HG03442 (cell line): ENCODE results near the gene UST.

Experiments
- ATAC-seq: cut with Tn5 transposase; IDR thresholded peaks from one replicate; pipeline ENCODE4 v1.9.1; 2021; ENCODE audit warnings: mild to moderate bottlenecking, moderate library complexity; ENCODE audit not compliant: unreplicated experiment

UST gene, protein sequence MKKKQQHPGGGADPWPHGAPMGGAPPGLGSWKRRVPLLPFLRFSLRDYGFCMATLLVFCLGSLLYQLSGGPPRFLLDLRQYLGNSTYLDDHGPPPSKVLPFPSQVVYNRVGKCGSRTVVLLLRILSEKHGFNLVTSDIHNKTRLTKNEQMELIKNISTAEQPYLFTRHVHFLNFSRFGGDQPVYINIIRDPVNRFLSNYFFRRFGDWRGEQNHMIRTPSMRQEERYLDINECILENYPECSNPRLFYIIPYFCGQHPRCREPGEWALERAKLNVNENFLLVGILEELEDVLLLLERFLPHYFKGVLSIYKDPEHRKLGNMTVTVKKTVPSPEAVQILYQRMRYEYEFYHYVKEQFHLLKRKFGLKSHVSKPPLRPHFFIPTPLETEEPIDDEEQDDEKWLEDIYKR

DNA sequence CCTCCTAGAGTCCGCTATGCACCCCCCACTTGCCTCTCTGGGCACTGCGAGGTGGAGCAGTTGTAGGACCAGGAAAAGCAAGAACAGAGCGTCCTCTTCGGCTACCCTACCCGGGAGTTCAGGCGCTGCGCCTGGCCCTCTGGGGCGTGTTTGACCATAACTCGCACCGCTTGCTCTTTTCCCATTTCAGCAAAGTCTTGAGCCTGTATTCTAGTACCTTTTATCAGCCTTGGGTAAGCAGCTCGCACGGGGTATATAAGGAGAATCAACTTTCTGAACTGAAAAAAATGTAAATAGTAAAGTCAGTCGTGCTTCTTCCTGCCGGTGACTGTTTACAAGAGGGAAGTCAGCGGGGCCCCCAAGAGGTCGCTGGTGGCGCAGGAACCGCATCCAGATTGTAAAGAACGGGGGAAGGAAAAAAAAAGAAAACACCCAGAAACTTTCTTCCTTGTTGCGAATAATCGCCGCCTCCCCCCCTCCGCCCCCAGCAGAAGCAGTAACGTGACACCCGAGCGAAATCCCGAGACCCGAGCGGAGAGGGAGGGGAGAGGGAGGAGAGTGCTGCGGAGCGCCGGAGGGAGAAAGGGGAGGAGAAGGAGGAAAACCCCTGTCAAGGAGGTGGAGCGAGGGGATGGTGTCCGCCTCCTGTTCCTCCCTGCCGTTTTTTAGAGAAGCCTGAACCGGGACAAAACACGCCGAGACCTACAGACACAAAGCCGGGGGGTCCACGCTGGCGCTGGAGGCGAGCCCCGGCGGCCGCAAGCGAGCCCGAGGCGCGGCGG, at the start of gene UST:
UST (plus strand) TSS at position 668 of the 782 bp plus-strand sequence. CDS start 401 bp downstream, outside the sequence.
- no peak for ATAC-seq

DNA sequence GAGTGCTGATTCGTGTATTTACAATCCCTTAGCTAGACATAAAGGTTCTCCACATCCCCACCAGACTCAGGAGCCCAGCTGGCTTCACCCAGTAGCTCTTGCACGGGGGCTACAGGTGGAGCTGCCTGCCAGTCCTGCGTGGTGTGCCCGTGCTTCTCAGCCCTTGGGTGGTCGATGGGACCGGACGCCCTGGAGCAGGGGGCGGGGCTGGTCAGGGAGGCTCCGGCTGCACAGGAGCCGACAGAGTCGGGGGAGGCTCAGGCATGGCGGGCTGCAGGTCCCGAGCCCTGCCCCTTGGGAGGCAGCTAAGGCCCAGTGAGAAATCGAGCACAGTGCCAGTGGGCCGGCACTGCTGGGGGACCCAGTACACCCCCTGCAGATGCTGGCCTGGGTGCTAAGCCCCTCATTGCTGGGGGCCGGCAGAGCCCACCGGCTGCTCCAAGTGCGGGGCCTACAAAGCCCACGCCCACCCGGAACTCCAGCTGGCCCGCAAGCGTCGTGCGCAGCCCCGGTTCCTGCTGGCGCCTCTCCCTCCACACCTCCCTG, 48.9 kb upstream of the UST start:
- ATAC-seq = no peak

DNA sequence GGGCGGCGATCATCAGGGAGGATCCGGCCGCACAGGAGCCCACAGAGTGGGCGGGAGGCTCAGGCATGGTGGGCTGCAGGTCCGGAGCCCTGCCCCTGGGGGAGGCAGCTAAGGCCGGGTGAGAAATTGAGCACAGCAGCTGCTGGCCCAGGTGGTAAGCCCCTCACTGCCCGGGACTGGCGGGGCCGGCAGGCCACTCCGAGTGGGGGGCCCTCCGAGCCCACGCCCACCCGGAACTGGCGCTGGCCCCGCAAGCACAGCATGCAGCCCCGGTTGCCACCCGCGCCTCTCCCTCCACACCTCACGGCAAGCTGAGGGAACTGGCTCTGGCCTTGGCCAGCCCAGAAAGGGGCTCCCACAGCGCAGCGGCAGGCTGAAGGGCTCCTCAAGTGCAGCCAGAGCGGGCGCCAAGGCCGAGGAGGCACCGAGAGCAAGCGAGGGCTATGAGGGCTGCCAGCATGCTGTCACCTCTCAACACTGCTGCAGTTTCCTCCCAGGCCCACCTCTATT, 48.1 kb upstream of the UST start:
- ATAC-seq = no peak

DNA sequence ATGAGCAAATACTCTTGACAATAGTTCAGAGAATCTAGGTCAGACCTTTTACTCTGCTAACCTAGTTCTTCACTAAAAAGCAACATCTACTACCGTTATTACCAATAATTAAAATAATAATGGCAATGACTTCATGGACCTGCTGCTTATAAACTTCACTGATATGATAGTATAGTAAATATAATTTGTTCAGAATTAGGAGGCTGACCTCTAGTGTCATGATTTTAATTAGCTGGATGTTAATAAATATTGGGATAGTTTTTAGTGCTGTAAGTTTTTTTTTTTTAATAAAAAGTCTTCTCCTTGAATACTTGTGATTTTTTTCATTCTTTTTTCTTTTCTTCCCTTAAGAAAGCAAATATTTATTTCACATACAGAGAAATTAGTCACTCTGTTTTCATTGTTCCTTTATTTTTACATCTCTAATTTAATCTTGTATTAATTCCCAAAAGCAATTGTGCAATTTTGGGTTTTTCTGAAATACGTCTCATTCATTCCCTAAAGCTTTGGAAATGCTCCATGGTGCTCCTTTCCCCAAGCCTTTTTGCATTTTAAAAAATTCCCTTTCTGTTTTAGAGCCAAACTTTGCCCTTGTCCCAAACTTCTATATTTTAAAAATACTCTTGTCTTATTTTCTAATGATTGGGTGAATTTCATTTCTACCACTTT, 46.6 kb upstream of the UST start:
- no peak for ATAC-seq

DNA sequence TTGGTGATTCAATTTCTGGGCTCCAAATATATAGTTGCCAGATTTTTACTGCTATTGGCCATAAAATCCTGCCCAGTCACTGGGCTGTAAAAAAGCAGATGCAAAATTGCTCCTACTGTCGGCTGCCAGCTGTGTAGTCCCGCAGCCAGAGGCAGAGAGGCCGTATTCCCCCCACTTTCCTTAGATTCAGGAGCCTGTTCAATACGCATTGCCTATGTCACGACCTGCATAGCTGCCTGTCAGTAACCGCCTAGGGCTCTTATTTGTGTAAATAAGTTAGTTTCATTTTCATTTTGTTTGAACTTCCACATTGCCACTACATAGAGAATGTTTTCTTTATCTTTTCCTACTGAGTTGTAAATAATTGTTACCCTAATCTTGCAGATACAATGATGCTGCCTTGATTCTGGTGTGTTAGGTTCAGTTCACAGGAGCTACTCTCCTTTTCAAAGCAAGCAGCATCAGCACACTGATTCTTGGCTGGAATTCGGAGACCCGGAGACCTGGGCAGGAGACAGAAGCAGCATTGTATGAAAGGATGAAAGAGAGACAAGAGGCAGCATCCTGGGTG, 46.0 kb upstream of the UST start:
- peak; percentile 84 for ATAC-seq

DNA sequence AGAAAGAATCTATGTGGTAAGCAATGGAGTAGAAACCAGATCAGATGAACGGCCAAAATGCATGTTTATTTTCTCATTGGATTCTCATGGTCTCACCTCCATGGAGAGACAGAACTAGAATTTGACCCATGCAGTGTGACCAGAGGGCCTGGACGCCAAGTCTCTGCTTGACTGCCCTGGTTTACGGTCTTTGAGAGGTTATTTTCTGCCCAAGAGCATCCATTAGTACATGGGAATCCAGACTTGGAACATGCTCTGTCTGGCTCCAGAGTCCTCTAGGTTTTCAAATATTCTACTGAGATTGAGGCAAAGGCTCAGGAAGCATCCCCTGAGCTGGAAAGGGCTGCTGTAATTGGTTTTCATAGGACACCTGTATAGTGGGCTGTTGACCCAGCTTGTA, 45.5 kb upstream of the UST start:
- no peak for ATAC-seq

DNA sequence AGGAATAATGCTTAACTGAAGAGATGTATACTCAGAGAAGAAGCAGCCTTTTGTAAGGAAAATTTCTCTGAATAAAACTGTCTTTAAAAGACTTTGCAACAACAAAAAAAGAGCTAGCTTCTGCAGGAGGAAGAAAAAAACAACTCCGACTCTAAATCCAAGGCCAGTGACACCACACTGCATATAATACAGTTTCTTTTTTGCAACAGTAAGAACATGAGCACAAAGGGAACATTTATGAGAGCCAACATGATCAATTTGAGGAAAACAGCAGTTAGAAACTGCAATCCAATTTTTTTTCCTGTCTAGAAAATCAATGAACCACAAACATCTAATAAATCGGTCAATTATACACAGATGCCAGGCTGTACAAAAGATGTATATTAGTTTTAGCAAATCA, 42.9 kb upstream of the UST start:
- no peak for ATAC-seq

DNA sequence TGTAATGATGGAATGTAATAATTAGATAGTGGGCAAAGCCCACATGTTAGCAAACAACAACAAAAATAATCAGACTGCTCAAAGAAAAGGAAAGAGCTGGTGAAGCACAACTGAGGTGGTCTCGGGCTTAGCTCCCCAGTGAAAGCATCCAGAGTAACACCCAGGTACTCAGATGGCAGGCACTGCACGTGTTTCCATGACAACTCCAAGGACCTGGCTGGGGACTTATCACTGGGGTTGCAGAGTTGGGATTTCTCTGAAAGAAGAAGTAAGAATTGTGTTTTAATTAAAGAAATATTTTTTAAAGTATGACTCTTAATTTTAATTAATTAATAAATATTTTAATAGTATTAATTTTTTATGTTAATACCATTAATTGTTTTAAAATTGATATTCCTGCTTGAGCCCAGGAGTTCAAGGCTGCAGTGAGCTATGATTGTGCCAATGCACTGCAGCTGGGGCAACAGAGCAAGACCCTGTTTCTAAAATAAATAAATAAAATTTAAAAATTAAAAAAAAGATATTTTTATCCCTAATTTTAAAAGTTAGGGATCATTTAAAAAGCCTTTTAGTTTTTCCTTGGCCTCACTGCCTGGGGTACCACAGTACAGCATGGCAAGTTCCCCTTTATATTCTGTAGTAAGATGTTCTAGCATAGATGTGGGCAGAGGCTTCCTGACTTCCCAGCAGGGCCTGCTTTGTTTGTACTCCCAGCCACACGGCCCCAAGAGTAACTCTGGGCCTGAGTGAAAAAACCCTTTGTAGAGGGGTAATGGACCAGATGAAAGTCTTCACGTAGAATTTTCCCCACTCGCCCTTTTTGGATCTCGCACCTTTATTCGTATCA, 42.2 kb upstream of the UST start:
- no peak for ATAC-seq

DNA sequence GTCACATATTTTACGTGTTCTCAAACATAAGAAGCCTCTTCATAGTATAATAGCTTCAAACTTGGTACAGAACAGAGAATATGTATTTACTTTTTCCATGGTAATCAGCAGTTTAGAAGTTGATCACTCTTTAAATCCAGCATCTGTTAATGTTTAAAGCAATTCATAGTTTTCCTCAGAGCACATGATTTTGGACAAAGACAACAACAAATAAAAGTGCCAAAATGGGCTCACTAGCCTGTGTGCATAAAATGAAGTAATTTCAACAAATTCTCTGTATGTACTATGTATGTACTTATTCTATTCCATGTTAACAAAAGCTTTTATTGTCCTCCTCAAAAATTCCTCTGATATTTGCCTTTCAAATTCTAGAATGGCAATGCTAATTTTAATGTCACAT, 38.1 kb upstream of the UST start:
- ATAC-seq = no peak

DNA sequence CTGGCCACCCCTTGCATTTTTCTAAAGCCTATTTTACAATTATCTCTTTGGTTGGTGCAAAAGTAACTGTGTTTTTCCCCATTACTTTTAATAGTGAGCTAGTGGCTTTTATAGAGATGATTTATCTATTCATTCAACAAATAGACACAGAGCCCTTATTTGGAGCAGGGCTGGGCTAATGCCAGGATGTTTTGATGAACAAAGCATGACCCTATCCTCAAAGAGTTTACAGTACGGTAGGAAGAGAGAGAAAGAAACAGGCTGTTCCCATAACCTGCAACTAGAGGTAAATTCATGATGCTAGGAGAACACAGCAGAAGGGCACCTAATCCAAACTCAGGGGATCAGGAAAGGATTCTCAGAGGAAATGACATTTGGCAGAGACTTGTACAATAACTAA, 37.3 kb upstream of the UST start:
- ATAC-seq = no peak

DNA sequence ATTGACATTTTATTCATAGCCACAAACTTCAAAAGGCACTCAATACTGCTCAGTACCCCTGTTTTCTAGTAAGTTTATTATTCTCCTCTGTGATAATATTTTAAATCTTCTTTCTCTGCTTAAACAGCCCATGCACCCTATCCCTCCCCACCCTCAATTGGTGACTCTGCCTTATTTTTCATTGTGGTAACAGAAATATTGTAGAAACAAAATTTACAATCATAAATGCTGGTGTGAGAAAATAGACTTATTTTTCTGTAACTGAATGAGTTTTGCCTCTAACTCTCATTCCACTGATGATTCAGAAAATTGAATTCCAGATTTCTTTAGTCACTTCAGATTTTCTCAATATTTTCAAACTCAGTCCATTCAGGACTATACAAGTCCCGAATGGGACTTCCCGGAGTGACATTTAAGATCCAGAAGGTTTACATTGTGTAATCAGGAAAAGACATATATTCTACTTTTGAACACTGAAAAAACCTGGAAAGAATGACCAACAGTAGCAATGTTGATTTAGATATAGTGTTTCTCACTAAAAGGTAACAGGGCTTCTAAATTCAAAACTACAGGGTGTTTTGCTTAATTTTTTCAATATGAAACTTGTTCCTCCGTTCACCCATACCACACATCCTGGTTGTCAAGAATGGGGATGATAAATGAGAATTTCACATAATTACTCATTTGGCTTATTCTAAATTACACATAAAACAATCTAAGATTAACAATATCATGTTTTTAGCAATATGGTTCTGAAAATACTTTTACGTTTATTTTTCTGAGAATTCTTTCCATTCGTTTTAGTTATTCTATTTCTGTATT, 34.8 kb upstream of the UST start:
- no peak for ATAC-seq

DNA sequence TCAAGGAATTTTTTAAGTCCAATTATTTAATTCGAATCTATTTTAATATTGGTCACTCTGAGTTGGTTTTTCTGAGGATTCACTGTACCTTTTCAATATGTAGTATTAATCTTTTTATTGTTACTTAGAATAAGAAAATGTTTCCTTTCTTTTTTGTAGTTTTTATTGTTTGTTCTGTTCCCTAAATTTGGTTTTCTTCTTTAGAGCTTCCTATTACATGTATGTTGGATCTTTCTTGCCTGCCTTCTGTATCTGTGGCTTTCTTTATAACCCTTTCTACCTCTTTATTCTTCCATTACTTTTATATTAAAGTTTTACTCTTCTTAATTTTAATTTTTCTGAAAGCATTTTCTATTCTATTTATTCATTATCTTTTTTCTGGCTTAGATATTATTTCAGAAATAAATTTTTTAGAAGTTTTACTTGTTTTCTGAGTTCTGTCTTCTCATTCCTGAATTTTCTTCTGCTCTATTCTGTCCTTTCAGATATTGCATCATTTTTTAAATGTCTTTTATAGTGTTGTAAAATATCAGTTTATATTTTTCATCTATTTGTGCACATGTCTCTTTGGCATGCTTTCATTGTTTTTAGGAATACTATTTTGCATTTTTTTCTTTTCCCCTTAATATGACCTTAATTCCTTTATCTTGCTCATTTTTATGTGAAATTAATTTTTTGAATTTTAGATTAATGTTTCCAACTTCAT, 33.6 kb upstream of the UST start:
- no peak for ATAC-seq

DNA sequence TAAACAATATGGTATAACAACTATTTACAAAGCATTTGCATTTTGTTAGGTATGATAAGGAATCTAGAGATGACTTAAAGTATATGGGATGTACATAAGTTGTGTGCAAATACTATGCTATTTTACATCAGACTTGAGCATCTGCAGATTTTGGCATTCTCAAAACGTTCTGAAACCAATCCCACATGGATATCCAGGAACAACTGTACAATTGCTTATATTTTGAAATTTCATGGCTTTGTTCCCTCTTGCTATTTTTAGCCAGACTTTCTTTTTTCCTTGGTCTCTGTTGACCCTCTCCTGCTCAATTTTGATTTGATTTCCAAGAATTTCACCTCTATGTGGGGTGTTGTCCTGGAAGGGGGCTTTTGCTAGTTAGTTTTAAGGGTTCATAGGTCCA, 32.9 kb upstream of the UST start:
- ATAC-seq = no peak

DNA sequence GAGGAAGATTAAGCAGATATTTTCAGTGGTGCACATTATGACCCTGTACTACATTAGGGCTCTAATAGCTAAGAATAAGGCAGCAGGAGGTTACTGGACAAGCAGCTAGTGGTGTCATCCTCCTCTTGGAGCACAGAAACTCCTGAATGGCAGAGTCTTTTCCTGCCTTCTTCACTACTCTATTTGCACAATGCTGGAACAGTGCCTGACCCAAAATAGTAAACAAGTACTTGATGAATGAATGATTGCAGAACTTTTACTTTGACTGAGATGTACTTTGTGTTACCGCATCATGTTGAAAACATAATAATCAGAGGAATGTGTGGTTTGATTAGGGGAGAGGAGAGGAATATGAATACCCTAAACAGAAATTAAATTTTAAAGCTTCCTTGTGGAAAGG, 30.0 kb upstream of the UST start:
- ATAC-seq = no peak

DNA sequence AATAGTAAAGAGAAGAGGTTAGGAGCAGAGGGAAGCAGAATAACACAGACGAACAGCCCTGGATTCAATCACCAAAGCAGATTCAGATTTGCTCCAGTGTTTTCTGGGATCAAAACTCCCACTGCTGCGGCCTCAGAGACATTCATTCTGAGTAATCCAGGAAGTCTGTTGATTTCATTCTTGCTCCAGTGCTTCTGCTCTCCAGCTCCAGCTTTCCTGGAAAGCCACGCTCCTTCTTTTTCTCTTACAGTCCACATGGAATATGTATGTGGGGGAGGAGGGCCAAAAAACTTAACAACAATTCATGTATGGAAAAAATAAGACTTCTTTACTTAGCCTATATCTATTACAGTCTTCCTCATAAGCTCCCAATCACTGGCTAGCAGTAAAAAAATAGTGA, 26.4 kb upstream of the UST start:
- no peak for ATAC-seq

DNA sequence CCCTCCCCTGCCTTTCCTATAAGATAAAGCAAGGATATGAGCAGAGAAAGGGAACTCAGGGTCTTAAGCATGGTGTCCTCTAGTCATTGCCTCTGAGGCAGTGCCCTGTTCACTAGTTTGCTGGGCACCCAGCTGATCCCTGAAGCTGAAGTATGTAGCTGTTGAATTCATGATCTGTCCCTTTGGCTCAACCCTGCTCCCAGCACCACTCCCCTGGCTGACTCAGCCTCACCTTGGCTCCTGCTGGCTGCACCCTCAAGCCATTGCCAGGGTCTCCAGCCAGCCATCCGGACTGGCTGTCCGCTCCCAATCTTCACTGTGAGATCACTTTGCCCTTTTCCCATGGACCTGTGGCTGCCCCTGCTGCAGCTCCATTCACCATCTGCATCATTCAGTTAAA, 25.9 kb upstream of the UST start:
- ATAC-seq = no peak

DNA sequence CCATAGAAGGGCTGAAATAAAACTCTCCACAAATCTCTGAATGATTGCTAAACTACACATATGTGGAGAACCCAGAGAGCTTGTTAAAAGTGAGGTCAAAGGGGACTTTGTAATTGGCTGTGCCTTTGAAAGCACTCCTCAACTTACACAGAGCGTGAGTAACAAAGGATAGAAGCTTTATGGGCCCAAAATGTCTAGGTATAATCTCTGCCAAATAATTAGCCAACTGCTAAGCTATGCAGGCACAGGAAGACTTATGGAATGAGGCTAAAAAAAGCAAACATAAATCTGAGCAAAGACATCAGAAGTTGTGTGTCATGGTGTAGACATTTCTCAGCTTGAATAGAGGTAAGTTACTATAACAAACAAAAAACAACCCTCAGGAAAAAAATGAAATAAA, 23.3 kb upstream of the UST start:
- no peak for ATAC-seq

DNA sequence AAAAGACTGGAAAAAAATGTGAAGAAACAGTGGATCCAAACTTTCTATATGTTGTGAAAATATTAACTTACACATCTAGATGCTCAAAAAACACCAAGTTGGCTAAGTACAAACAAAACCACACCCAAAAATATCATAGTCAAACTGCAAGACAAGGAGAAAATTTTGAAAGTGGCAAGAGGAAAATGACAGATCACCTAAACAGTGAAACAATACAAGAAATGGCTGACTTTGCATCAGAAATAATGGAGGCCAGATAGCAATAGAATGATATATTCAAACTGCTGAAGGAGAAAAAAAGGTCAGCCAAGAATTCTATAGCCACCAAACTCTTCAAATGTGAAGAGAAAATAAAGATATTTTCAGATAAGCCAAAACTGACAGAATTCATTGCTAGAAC, 22.4 kb upstream of the UST start:
- no peak for ATAC-seq

DNA sequence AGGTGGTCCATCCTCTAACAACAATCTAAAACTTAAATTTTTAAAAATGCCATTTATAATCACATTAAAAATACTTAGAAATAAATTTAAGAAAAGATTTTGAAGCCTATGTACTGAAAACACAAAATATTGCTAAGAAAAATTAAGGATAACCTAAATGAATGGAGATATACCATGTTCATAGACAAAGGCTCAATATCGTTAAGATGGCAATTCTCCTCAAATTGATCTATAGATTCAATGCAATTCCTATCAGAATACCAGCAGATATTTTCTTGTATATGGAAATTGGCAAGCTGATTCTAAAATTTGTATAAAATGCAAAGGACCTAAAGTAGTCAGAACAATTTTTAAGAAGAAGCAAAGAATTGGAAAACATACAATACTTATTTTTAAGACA, 19.7 kb upstream of the UST start:
- no peak for ATAC-seq
